Stimulated activated naive CD4-positive, alpha-beta T cell (primary cell): ENCODE data around the gene DAPK1.
"Not testable (repeated sequence)": the region's sequence is repeated elsewhere in the genome, so short reads cannot be mapped to it uniquely, and the experiment has no call there.

Experiments
- DNase-seq, 6 experiments: peaks; one replicate each; lab custom pipeline; 2025; lab: John Stamatoyannopoulos, UW

The DAPK1 gene

DNA sequence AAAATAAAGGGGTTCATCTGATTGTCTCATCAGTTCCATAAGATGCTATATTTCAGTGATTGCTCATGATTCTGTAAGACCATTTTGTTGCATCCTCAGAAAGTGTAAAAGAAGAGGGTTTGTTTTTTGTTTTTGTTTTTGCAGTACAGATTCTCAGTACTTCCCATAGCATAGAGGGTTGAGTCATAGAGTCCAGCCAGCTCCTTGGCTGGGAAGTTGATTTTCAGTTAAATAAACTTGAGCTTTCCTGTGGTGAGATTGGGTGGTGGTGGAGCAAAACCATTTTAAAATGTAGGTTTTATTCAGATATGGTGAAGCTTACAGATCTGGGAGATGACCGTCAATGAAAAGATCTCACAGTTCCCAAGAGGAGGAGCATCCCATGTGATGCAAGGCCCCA, 48.2 kb downstream of the DAPK1 start:
- DNase-seq = no peak

DNA sequence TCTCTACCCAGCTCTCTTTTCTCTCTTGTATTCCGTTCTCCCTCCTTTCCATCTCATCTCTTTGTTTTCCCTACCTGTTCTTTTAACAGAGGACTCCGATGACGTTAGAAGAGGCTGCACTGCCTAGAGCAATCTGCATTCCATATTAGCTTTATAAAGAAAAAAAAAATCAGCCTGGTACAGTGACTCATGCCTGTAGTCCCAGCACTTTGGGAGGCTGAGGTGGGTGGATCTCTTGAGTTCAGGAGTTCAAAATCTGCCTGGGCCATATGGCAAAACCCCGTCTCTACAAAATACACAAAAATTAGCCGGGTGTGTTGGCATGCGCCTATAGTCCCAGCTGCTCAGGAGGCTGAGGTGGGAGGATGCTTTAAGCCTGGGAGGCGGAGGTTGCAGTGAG, 49.0 kb downstream of the DAPK1 start:
- no peak for DNase-seq

DNA sequence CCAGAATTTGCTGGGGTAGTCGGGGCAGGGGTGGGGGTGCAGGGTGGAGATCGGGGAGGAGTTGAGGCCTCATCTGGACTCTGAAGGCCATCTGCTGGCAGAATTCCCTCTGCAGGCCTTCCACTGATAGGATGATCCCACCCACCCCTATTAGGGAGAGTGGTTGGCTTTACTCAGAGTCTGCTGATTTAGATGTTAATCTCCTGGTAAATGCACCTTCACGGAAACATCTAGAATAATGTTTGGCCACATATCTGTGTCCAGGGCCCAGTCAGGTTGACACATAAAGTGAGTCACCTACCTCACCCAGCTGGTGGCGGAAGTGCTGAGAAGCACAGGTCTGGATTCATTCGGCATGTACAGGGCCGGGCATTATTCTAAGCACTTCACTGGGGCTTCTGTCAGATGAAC, 50.0 kb downstream of the DAPK1 start:
- DNase-seq = no peak

DNA sequence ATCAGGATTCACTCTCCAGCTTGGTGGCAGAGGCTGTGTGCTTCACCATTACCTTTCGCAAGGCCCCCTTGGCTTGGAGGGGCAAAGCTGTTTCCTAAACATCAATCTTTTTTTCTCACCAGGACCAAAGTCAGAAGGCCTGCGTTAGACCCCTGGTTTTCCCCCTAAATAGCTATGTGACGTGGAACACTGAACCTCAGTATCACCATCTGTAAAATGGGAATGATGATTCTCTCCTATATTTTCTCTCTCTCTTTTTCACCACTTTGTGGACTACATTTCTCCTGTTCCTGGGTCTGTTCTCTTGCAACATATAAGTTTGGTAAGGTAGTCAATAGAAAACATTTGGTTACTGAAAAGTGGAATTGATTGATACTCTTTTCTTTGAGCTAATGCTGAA, 50.5 kb downstream of the DAPK1 start:
- DNase-seq = no peak

DNA sequence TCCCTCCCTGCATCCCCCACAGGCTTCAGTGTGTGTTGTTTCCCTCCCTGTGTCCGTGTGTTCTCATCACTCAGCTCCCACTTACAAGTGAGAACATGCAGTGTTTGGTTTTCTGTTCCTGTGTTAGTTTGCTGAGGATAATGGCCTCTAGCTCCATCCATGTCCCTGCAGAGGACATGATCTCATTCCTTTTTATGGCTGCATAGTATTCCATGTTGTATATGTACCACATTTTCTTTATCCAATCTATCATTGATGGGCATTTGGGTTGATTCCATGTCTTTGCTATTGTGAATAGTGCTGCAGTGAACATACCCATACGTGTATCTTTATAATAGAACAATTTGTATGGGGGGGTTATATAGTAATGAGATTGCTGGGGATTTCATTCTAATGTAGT, 51.4 kb downstream of the DAPK1 start:
- DNase-seq = not testable (repeated sequence)

DNA sequence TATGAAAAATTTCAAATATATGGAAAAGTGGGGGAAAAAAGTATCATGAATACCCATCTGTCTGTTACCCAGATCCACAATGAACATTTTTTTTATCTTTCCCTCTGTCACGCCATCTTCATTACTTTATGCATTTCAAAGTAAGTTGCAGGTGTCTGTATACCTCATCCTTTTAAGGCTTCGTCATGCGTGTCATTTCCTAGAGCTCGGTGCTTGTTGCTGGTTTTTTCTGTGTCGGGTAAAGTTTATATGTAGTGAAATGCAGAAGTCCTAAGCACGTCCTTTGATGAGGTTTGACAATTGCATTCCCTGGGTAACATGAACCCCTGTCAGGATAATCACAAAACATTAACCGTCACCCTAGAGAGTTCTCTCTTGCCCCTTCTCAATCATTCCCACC, 52.1 kb downstream of the DAPK1 start:
- no peak for DNase-seq

DNA sequence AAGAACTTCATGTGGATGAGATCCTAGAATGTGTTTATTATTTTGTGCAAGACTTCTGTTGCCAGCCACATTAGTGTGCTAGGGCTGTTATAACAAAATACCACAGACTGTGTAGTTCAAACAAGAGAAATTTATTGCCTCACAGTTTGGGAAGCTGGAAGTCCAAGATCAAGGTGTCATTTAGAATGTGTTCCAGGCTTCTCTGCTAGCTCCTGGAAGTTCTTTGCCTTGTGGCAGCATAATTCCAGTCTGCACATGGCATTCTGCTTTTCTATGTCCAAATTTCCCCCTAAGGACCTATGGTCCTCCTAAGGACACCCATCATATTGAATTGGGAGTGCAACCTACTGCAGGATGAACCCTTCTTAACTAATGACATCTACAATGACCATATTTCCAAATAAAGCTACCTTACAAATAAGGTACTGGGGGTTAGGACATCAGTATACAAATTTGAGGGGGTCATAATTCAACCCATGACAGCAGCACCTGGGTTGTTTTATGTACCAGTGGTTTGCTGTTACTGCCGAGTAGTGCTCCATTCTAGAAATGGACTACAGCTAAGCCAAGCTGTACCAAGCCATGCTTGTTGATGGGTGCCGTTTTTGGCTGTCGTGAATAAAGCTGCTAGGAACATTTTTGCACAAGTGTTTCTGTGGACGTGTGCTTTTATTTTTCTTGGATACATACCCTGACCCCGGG, 52.7 kb downstream of the DAPK1 start:
- no peak for DNase-seq

DNA sequence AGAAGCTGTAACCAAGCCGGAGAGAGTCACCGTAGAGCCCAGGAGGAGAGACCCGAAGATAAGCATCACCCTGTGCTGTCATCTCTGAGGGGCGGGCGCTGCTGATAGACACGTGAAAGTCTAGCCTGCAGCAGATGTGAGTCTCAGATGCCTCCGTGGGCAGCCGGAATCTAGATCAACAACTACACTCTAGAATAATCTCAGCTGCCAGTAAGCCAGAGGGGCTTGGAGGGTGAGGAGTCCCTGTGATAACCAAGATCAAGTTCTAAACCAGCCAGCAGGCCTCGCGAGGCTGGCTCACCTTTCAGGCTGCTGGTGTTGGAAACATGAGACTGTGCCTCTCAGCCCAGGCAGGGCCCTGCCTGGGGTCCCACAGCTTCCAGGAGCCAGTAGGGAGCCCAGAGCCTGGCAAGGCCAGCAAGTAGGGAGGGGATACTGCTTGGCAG, 54.1 kb downstream of the DAPK1 start:
- DNase-seq = no peak

DNA sequence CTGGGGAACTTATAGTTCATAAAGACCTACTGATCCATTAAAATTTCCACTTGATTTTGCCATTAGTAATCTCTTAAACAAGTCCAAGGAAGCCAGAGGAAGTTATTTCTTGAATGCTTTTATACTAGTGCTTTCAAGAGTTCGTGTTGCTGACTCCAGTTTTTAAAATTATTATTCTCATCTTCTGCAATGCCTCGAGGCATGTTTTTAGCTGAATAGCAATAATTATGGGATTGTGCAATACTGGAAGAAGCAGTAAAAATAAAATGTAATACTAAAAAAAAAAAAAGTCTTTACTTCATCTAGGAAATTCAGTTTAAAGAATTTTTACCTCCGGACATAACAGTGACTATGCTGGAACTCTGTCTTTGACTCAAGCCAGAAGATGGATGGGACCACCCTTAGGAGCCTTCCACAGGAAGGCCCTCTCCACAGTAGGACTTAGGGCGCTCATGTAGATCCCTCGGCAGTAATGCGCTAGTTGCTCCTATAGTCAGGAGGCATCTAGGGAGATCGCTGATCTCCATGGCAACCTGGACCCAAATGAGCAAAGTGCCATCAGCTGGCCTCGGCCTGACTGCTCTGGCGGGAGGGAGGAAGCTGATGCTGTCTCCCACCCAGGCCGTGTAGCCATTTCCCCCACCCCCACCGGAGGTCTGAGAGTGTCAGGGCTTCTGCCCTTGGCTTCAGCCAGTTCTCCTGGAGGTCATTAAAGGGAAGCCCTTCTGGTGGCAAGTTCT, 56.7 kb downstream of the DAPK1 start:
- DNase-seq = no peak

DNA sequence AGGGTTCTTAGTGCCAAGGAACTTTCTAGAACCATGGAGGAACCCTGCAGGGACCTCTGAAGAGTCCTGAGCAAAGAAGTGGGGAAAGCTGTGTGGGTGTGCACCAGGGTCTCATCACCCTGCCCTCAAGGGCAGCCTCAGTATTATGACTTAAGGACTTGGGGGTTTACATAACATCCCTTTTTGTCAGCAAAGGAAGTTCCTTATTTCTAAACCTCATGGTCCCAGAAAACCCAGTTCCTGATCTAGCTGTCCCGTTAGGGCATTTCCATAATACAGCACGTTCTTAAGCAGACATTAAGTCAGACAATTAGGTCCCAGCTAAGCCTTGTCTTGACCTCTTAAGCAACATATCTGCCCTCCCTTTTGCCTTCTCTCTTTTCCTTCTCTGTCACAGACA, 57.3 kb downstream of the DAPK1 start:
- DNase-seq = no peak

DNA sequence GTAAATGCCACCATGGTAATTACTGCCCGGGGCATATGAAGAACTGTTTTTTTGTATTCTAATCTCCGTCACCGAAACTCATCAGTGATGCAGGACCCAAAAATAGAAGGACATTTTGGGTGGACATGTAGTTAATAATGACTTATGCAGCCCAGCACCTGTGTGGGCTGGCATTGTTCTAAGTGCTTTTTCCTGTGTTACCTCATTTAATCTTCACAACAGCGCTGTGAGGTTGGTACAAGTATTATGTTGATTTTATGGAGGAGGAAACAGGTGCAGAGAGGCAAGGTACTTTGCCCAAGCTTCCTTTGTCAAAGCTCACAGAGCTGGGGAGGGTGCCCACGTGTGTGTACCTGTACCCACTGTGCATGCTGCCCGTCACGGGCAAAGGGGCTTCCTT, 58.4 kb downstream of the DAPK1 start:
- no peak for DNase-seq

DNA sequence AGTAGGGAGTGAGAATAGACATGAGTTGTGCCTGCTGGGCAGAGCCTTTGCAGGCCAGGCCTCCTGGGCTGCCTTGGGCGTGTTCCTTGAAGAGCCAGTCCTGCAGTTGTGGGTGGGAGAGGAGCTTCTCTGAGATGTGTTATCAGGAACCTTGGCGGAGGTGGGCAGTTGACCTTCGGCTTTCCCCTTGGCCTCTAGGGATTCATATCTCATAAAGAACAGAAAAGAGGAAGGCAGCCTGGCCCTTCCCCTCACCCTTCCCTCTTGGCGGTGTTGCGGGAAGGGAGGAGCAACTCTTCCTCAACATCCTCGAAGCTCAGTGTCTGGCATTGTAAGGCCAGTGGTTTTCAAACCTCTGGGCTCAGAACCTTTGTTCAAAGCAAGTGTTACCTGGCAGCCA, 59.2 kb downstream of the DAPK1 start:
- DNase-seq = no peak

DNA sequence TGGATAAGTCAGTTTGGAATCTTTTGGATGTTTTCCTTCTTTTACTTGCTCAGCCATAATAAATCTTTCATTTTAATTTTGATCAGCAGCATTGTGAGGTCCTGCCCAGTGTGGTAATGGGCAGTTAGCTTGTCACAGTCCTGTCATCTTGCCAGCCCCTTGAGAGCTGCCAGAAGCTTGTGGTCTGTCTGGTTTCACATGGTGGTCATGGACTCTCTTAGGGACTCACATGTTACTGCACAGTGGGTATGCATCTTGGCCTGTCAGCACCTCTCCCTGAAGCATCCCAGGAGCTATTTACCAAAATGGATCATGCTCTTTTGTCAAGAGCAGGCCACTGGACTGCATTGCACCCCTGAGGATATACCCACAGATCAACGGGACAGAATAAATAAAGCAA, 60.3 kb downstream of the DAPK1 start:
- DNase-seq = no peak

DNA sequence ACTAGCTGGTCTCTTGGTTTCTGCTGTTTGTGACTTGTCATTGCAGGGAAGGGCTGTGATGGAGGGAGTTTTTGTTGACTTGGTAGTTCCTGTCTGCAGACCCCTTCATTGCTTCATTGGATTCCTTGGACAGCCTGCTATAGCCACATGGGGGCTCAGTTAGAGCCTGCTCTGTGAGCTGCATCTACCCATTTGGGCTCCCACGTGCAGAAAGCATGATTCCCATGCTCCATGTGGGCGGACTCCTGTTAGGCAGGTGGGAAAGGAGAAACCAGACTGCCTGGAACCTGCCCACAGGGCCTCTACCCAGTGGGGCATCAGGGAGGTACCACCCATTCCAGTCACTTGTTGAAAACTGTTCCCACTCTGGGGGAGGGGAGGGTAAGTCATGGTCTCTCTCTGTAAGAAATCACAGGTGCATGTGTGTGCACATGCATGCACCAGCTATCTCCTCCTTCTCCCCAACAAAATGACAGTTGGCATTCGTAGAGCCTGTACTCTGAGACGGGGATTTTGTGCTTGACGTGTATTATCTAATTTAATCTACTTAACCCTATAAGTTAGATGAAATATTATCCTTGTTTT, 61.0 kb downstream of the DAPK1 start:
- DNase-seq = no peak

DNA sequence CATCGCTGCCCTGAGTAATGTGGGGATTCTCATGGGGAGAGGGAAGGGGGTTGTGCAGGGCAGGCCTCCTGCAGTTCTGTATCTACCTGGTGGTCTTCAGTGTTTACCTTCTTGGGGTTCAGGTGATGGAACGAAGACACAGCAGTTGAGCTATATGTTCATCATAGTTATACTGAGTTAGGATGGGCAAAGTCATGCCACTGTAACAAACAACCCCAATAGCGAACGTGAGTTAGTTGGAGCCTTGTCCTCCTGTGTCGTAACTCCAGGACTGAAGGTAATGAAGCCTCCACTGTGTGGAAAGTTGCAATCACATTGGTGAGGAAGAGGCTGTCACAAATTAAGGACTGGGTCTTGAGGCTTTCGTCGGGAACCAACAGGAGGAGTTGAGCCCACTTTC, 64.4 kb downstream of the DAPK1 start:
- no peak for DNase-seq

DNA sequence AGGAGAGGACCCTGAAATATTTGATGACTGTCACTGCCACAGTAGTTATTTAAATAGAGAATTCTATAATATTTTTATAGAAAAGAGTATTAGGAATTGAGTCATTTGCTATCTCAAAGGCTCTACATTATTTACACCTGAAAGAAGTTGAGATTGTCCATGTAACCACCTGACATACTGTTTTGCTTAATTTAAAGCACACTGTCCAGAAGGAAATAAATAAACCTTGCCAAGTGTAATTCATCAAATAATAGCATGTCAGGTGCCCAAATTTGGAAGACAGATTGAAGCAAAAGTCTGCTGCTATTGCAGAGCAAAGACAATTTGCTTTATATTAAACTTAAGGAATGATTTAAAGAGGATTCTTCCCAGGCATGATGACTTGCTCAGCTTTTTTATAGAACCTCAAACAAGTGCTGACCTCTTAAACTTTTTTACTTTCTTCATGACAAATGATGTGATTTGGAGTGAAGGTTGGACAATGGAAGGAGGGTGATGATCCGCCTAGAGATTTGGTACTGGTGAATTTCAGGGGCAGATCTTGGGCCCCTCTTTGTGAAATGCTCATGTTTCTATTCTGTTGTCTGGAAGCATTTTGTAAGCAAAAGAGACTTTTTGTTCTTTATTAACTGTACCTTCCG, 65.0 kb downstream of the DAPK1 start:
- DNase-seq = no peak

DNA sequence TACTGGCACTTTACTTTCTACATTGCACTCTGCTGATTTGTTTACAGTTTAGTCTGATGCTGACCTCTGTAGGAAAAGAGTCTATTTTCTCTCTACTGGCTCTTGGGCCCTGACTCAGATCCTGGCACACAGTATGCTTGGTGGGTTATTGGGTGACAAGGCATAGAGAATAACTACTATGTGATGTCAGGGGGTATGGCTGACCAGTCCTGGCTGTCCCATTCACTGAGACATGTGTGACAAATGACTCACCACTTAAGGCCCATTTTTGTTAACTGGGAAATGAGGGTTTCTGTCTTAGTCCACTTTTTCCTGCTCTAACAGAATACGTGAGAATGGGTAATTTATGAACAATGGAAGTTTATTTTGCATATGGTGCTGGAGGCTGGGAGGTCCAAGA, 66.4 kb downstream of the DAPK1 start:
- DNase-seq = no peak

DNA sequence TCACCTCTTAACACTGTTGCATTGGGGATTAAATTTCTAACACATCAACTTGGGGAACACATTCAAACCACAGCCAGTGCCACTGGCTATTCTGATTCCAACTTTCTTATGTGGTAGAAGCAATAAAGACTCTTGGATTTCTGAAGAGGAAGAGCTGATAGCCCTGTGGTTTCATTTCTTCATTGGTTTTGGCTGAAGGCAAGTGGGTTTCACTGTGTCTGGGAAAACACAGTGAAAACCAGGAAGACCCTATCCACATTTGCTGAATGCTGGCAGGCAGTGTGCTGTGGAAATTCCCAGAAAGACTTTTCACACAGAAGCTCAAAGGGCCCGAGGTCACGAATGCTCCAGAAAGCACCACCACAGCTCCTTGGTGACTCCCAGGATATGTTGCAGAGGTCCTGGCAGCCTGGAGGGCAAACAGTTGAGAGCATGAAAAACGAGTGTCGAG, 67.1 kb downstream of the DAPK1 start:
- DNase-seq = no peak

DNA sequence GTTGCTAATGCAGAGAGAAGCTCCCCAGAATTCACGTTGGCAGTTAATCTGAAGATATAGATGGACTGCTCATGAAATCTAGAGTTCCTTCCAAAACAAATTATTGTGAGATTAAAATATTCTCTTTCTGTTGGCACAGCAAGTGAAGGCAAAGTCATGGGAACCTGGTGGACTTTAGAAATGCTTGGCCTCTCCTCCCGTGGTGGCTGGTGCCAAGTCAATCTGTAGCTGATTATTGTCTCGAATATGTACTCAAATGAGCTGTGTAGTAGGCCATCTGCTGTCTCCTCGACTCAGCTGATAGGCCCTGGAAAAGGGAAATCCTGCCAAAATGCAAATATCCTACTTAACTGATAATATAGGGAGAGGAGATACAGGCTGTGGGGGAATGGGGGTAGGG, 69.3 kb downstream of the DAPK1 start:
- no peak for DNase-seq

DNA sequence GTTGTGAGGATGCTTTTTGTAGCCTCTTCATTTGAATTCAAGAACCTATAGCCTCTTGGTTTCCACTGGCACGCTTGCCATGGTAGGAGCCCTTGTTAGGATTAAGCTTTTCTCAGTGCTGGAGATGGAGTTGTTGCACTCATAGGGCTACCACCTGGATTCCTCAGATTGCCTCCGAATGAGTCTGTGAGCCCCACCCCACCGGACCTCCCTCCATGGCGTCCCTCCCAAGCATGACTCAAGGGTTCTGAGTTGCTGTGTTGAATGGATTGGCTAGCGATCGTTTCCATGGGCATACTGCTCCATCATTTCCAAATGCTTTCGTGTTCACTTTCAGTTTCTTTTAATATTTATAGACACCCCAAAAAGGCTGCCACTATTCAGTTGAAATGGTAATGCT, 69.9 kb downstream of the DAPK1 start:
- DNase-seq = no peak

DNA sequence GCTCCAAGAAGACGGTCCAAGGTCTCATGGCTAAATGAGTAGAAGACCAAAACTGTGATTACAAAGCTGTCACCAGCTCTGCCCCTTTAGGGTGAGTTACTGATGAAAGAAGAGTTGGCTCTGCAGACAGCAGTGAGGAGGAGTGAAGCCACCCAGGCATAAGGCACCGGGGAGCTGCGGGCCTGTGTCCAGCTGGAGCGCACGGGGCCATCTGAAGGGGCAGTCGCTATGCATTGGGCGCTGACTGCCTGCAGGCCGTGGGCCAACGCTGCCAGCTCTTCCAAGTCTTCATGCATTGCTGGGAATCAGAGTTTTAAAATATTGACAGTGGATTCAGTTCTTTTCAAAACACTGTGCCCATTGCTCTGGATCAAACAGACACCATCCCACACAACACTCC, 70.3 kb downstream of the DAPK1 start:
- no peak for DNase-seq

DNA sequence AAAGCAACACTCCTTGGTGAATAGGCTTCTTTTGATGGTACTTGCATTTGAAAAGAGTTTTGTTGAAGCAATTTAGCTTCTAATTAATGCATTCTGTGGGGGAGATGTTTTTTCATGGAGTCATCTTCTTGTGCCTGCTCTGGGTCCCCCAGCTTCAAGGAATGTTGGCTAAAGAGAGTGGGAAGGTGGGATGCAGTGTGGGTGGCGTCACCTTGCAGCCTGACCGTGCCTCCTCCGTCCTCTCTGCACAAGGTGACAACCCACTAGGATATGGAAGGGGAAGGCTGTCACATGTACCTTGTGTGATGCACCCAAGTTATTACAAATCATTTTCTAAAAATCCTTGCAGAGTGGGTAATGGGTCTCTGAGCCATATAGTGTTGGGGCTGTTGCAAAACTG, 70.7 kb downstream of the DAPK1 start:
- no peak for DNase-seq

DNA sequence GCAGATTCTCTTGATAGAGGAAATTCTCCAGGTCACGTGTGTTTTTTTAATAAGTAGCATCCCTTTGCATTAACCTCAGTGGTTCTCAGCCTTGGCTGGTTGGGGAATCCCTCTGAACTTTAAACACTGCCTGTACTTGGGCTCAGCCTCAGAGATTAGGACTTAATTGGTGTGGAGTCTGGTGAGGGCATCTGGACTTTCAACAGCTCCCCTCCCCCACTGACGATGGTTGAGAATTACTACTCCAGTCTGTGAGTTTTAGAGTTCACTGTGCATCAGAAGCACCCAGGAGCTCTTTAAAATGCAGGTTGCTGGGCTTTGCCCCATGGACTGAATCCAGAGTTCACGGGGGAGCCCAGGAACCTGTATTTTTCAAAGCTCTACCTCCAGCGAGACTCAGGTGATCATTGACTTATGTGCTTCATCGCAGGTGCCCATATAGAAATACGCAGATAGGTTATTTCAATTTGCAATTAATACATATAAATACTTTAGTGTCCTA, 71.4 kb downstream of the DAPK1 start:
- no peak for DNase-seq
